Right atrium auricular region (tissue), 2 donors: ENCODE measurements around the gene PRKAR2B. TPM values are rescaled to one million over a fixed set of nuclear protein-coding genes. Genes with fewer than 3 reads are reported as not detected.

ENCODE experiments used
- DNase-seq: peaks from one replicate; pipeline ENCODE4 v3.0.0-alpha.2; 2019; ENCODE audit warnings: low spot score
- H3K27ac ChIP-seq, 2 donors: fragments of 200-600 bp; sonication (generic); 1 replicate in 1 of 2; 2 replicates in 1 of 2; pipeline ENCODE4 v1.5.1; 2016 to 2019
- H3K27me3 ChIP-seq, 2 donors: fragments of 200-600 bp; sonication (generic); one replicate each; pipeline versions ENCODE4 v1.5.1 to v1.6.0; 2017 to 2019
- H3K36me3 ChIP-seq: fragments of 200-600 bp; sonication (generic); one replicate; pipeline ENCODE4 v1.5.1; 2016
- H3K4me1 ChIP-seq, 2 donors: fragments of 200-600 bp; sonication (generic); one replicate each; pipeline versions ENCODE4 v1.5.1 to v1.6.0; 2017 to 2019
- H3K4me3 ChIP-seq, 2 donors: fragments of 200-600 bp; sonication (generic); 1 replicate in 1 of 2; 2 replicates in 1 of 2; pipeline ENCODE4 v1.5.1; 2017 to 2019; ENCODE audit warnings: mild to moderate bottlenecking in 1 of 2, moderate library complexity in 1 of 2
- H3K9me3 ChIP-seq, 2 donors: fragments of 200-600 bp; sonication (generic); one replicate each; pipeline ENCODE4 v1.5.1; 2019
- total RNA-seq, 2 donors: library from RNA; depleted of rRNA; stranded (reverse); fragments of >200 nt; gene quantifications; one replicate each; pipeline ENCODE4 v1.1.0, GENCODE V29; 2016
- TF ChIP-seq, protein P1 (sequence below), 2 donors: fragments of 200-600 bp; sonication (generic); IDR thresholded peaks; one replicate each; pipeline ENCODE4 v1.5.1; 2019; ENCODE audit warnings: antibody characterized with exemption in 2 of 2

The PRKAR2B gene
- total RNA-seq, 2 donors from 2014 or later = 30.1 to 30.4 TPM

GRCh38 chr7:107002126-107002525 is 42.4 kb upstream of the PRKAR2B start:
- DNase-seq = no peak
- H3K4me3 ChIP-seq = no peak overlapping the region

GRCh38 chr7:107002529-107002998 is 41.9 kb upstream of the PRKAR2B start:
- Histone ChIP-seq H3K4me3 (no peak overlapping the region), H3K36me3 (no peaks in the 10 kb centered on the region), H3K4me1 (peaks cover 0 to 8% of the 10 kb centered on the region in 2 donors), H3K27me3 (no peaks in the 10 kb centered on the region), H3K27ac (no peak overlapping the region), H3K9me3 (no peaks in the 10 kb centered on the region)
- no peak for DNase-seq
- TF ChIP-seq, protein P1, sequence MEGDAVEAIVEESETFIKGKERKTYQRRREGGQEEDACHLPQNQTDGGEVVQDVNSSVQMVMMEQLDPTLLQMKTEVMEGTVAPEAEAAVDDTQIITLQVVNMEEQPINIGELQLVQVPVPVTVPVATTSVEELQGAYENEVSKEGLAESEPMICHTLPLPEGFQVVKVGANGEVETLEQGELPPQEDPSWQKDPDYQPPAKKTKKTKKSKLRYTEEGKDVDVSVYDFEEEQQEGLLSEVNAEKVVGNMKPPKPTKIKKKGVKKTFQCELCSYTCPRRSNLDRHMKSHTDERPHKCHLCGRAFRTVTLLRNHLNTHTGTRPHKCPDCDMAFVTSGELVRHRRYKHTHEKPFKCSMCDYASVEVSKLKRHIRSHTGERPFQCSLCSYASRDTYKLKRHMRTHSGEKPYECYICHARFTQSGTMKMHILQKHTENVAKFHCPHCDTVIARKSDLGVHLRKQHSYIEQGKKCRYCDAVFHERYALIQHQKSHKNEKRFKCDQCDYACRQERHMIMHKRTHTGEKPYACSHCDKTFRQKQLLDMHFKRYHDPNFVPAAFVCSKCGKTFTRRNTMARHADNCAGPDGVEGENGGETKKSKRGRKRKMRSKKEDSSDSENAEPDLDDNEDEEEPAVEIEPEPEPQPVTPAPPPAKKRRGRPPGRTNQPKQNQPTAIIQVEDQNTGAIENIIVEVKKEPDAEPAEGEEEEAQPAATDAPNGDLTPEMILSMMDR (IDR thresholded peaks at IDR 0.05) = no peak

More at GRCh38 chr7:107002126-107002525, 42.4 kb upstream of the PRKAR2B start:
- Histone ChIP-seq H3K9me3 (no peaks in the 10 kb centered on the region), H3K4me1 (peaks cover 0 to 6% of the 10 kb centered on the region in 2 donors), H3K27ac (no peak overlapping the region), H3K27me3 (no peaks in the 10 kb centered on the region), H3K36me3 (no peaks in the 10 kb centered on the region)
- TF ChIP-seq, protein P1 (IDR thresholded peaks at IDR 0.05) = no peak

DNA sequence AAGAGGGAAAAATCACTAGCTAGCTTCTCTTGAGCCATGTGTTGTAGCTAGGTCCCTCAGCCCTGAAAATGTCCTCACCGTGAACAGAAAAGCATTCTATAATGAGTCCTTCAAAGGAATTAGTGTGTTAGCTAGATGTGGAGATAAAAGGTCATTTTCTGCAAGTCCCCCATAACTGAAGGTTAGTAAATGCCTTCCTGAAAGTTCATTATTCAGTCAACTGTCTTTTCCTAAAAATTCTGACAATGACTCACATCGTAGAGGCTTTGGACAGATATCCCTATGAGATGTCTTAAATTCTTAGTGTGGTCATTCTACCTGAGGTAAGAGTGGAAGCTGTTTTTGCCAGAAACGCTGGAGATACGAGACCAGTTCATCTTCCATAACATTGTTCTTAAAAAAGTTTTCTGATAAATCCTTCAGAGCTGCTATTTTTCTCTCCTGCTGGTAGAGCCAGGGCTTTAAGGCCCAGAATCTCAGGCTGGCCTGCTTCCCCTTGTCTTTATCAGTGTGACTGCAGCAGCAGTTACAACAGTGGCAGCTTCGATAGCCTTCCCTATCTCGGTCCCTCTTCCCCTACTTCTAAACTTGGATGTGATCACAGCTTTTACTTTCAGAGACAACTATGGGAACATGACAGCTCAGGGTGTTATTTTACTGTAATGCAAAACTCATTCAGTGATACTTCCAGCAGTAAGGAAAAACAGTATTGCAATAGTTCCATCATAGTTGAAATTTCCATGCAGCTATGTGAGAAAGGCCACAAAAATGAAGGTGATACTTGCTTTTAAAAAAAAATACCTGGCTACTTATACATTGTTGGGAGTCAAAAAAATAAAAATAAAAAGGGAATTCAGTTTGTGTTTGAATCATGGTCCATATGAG is 37.3 kb upstream of the PRKAR2B start:
- Histone ChIP-seq H3K9me3 (no peaks in the 10 kb centered on the region), H3K27ac (peak overlapping the region; percentile 70 to 88), H3K36me3 (no peaks in the 10 kb centered on the region), H3K4me1 (peaks cover 0 to 26% of the 10 kb centered on the region in 2 donors), H3K27me3 (no peaks in the 10 kb centered on the region), H3K4me3 (no peak overlapping the region)
- TF ChIP-seq, protein P1 (IDR thresholded peaks at IDR 0.05) = no peak
- DNase-seq = no peak

DNA sequence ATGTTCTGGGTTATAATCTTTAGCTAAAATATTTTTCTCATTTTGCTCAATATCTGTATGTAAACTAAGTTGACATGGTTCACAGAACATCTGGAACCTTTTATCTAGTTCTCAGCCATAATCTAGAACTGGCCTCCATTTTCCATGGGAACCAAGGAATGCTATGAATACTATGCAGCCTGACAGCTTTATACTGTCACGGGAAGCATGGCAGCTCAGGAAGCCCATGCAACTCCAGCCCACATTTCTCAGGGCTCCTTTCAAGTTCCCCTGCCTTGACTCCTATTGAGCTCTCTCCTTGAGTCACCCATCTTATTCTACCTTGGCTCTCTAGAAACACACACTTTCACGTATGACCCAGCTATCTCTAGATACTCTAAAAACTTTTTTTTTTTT is 36.6 kb upstream of the PRKAR2B start:
- H3K36me3 ChIP-seq = no peaks in the 10 kb centered on the region
- H3K27ac ChIP-seq = peak overlapping the region; percentile 39 to 88
- TF ChIP-seq, protein P1 (IDR thresholded peaks at IDR 0.05) = no peak

GRCh38 chr7:107009846-107010203 is 34.7 kb upstream of the PRKAR2B start:
- Histone ChIP-seq H3K9me3 (no peaks in the 10 kb centered on the region), H3K36me3 (no peaks in the 10 kb centered on the region), H3K27ac (peak overlapping the region; percentile 7 to 13), H3K4me1 (peaks cover 0 to 31% of the 10 kb centered on the region in 2 donors), H3K4me3 (no peak overlapping the region), H3K27me3 (no peaks in the 10 kb centered on the region)
- TF ChIP-seq, protein P1 (IDR thresholded peaks at IDR 0.05) = no peak
- no peak for DNase-seq

More for the DNA sequence above, 36.6 kb upstream of the PRKAR2B start:
- H3K27me3 ChIP-seq = no peaks in the 10 kb centered on the region
- H3K9me3 ChIP-seq = no peaks in the 10 kb centered on the region
- H3K4me1 ChIP-seq = peaks cover 0 to 26% of the 10 kb centered on the region in 2 donors
- DNase-seq = no peak
- no peak overlapping the region for H3K4me3 ChIP-seq
